GM12878 (cell line): ENCODE measurements around the gene UBASH3A. TPM values are rescaled to one million over a fixed set of nuclear protein-coding genes. Genes with fewer than 3 reads are reported as not detected.

ENCODE experiments used
- ATAC-seq: fragments of 200-7000 bp; cut with Tn5 transposase; 3 replicates; pipeline ENCODE4 v1.9.1; 2020; ENCODE audit warnings: mild to moderate bottlenecking, moderate library complexity
- BruUV-seq: library from RNA; stranded (reverse); fragments of 400-500 nt; replicated peaks from 2 replicates; lab custom pipeline; 2021; lab: Mats Ljungman, UMichigan
- CTCF ChIA-PET: fragments of 300-600 bp; sonication (Branson Sonifier 250); formaldehyde crosslinking; extraction: SDS; loops from one replicate; lab custom pipeline; 2021; ENCODE audit warnings: inconsistent platforms; lab: Yijun Ruan, JAX
- POLR2A ChIA-PET: fragments of 350-600 bp; formaldehyde crosslinking; extraction: SDS; loops from one replicate; lab custom pipeline; 2021; ENCODE audit warnings: inconsistent platforms; lab: Charles Lee
- RAD21 ChIA-PET: fragments of 300-600 bp; sonication (Branson Sonifier 250); formaldehyde crosslinking; loops from one replicate; lab custom pipeline; 2023; ENCODE audit warnings: antibody characterized with exemption; ENCODE audit not compliant: unreplicated experiment; lab: Charles Lee
- SMC1A ChIA-PET: fragments of 300-600 bp; sonication (Branson Sonifier 250); formaldehyde crosslinking; loops from one replicate; lab custom pipeline; 2023; ENCODE audit not compliant: unreplicated experiment, uncharacterized antibody; lab: Charles Lee
- DNase-seq: peaks from one replicate; pipeline ENCODE4 v3.0.0-alpha.2; 2011; ENCODE audit warnings: low read depth, low spot score
- FAIRE-seq: peaks from 3 replicates; lab custom pipeline; 2011; peaks lifted over from hg19 to GRCh38; lab: Jason Lieb, UNC
- H2AFZ ChIP-seq: 2 replicates; pipeline ENCODE4 v1.6.0; 2011; ENCODE audit warnings: low read depth, low read length, control low read depth; ENCODE audit not compliant: control insufficient read depth
- H3K27ac ChIP-seq: 2 replicates; pipeline ENCODE4 v1.5.1; 2011; ENCODE audit warnings: control low read depth; ENCODE audit not compliant: control insufficient read depth, insufficient read depth
- H3K27me3 ChIP-seq, 2 experiments: replicated peaks in 1 of 2; 2 replicates each; pipeline versions ENCODE4 v1.6.0 to v1.6.1; 2011; ENCODE audit warnings: low read length in 1 of 2; ENCODE audit not compliant: control insufficient read depth in 2 of 2, insufficient read depth in 2 of 2
- H3K36me3 ChIP-seq, 2 experiments: 2 replicates each; pipeline ENCODE4 v1.5.1; 2011; ENCODE audit warnings: low read length in 1 of 2; ENCODE audit not compliant: control insufficient read depth in 2 of 2, insufficient read depth in 2 of 2
- H3K4me1 ChIP-seq: 2 replicates; pipeline ENCODE4 v1.6.1; 2011; ENCODE audit warnings: mild to moderate bottlenecking, low read length, moderate library complexity, mixed read lengths; ENCODE audit not compliant: control insufficient read depth, insufficient read depth
- H3K4me2 ChIP-seq: 2 replicates; pipeline ENCODE4 v1.6.0; 2011; ENCODE audit warnings: control low read depth; ENCODE audit not compliant: control insufficient read depth, insufficient read depth
- H3K4me3 ChIP-seq: fragments of 200-600 bp; sonication (generic); 2 replicates; pipeline ENCODE4 v1.5.1; 2016
- H3K79me2 ChIP-seq: 2 replicates; pipeline ENCODE4 v1.6.0; 2011; ENCODE audit warnings: low read length; ENCODE audit not compliant: control insufficient read depth, insufficient read depth
- H3K9ac ChIP-seq: 2 replicates; pipeline ENCODE4 v1.8.0; 2011; ENCODE audit warnings: low read length, control low read depth, mixed read lengths; ENCODE audit not compliant: control insufficient read depth, insufficient read depth
- H3K9me3 ChIP-seq: replicated peaks from 3 replicates; pipeline ENCODE4 v1.5.1; 2011; ENCODE audit warnings: mild to moderate bottlenecking, low read length; ENCODE audit not compliant: control insufficient read depth, insufficient read depth
- H4K20me1 ChIP-seq: 2 replicates; pipeline ENCODE4 v1.6.0; 2011; ENCODE audit not compliant: control insufficient read depth, insufficient read depth
- BMI1 ChIP-seq: fragments of 450-650 bp; IDR thresholded peaks from 2 replicates; pipeline ENCODE4 v1.6.1; 2016; ENCODE audit warnings: mild to moderate bottlenecking, moderate library complexity, borderline replicate concordance
- CREB1 ChIP-seq: IDR thresholded peaks from 2 replicates; pipeline ENCODE4 v1.6.1; 2012; ENCODE audit warnings: low read depth, mild to moderate bottlenecking, inconsistent platforms
- CTCF ChIP-seq, 3 experiments: IDR thresholded peaks in 2 of 3; conservative IDR thresholded peaks in 1 of 3; 2 replicates each; pipeline ENCODE4 v1.5.1; 2011; ENCODE audit warnings: low read depth in 3 of 3, low read length in 3 of 3, mild to moderate bottlenecking in 3 of 3, control low read depth in 2 of 3, moderate library complexity in 2 of 3, inconsistent platforms in 1 of 3, mixed read lengths in 1 of 3; ENCODE audit not compliant: control insufficient read depth in 2 of 3, insufficient read depth in 1 of 3; ENCODE audit errors: extremely low read depth in 1 of 3
- GATAD2B ChIP-seq: fragments of 450-650 bp; conservative IDR thresholded peaks from 2 replicates; pipeline ENCODE4 v1.6.1; 2017; ENCODE audit warnings: low read depth, mild to moderate bottlenecking, moderate library complexity
- HDGF ChIP-seq: fragments of 450-650 bp; IDR thresholded peaks from 2 replicates; pipeline ENCODE4 v1.6.1; 2016; ENCODE audit warnings: antibody characterized with exemption
- HSF1 ChIP-seq: fragments of 150-350 bp; IDR thresholded peaks from 2 replicates; pipeline ENCODE4 v1.6.1; 2014; ENCODE audit warnings: mild to moderate bottlenecking, low read depth, low read length
- IKZF1 ChIP-seq: fragments of 450-650 bp; conservative IDR thresholded peaks from 2 replicates; pipeline ENCODE4 v1.6.1; 2017; ENCODE audit warnings: antibody characterized with exemption, mild to moderate bottlenecking
- IRF5 ChIP-seq: fragments of 450-650 bp; IDR thresholded peaks from 2 replicates; pipeline ENCODE4 v1.6.1; 2017; ENCODE audit warnings: borderline replicate concordance
- KAT2A ChIP-seq: conservative IDR thresholded peaks from 2 replicates; pipeline ENCODE4 v1.6.1; 2011; ENCODE audit warnings: low read depth, low read length; ENCODE audit not compliant: control insufficient read depth
- MLLT1 ChIP-seq: fragments of 450-650 bp; IDR thresholded peaks from 2 replicates; pipeline ENCODE4 v1.6.1; 2016; ENCODE audit warnings: mild to moderate bottlenecking
- NFYB ChIP-seq: IDR thresholded peaks from 2 replicates; pipeline ENCODE4 v1.6.1; 2011; ENCODE audit warnings: low read depth, mild to moderate bottlenecking, low read length, improper control_type of control experiment, moderate library complexity; ENCODE audit not compliant: insufficient read depth
- PKNOX1 ChIP-seq: fragments of 450-650 bp; IDR thresholded peaks from 2 replicates; pipeline ENCODE4 v1.6.1; 2016; ENCODE audit warnings: mild to moderate bottlenecking
- SIX5 ChIP-seq: IDR thresholded peaks from 2 replicates; pipeline ENCODE4 v1.6.1; 2011; ENCODE audit warnings: mild to moderate bottlenecking, low read depth, low read length, moderate library complexity; ENCODE audit not compliant: severe bottlenecking
- SRF ChIP-seq, 2 experiments: IDR thresholded peaks; 2 replicates each; pipeline ENCODE4 v1.6.1; 2011; ENCODE audit warnings: low read depth in 2 of 2, low read length in 2 of 2, mild to moderate bottlenecking in 1 of 2, moderate library complexity in 1 of 2
- SUZ12 ChIP-seq: fragments of 200-600 bp; sonication (generic); IDR thresholded peaks from one replicate; pipeline ENCODE4 v1.6.1; 2018; ENCODE audit warnings: antibody characterized with exemption, mild to moderate bottlenecking; ENCODE audit not compliant: unreplicated experiment
- WGBS: methylation state at CpG from one replicate; pipeline ENCODE4 v1.1.6; 2016; ENCODE audit warnings: low lambda C conversion rate; ENCODE audit not compliant: insufficient replicate concordance, insufficient coverage; ENCODE audit errors: missing lambda C conversion rate; 5-methylcytosine and 5-hydroxymethylcytosine counted together
- in situ Hi-C: fragments of 300-500 bp; cut with MboI; formaldehyde crosslinking; loops from 9 replicates; pipeline ENCODE4 v1.14.3; 2018; ENCODE audit warnings: mixed read lengths
- intact Hi-C: fragments of 100-400 bp; cut with micrococcal nuclease; formaldehyde crosslinking; loops from one replicate; pipeline ENCODE4 v1.14.2; 2022; ENCODE audit not compliant: unreplicated experiment
- polyA plus RNA-seq, 11 experiments: library from polyadenylated mRNA; depleted of rRNA in 4 of 11; unstranded in 6 of 11; stranded (reverse) in 5 of 11; fragments of >200 nt; fragmentation: Nextera tagmentation in 4 of 11; fragmentation: Illumina TruSeq in 1 of 11; extraction: Ambion mirVana in 4 of 11; extraction: Trizol in 1 of 11; gene quantifications; 1 replicate in 1 of 11; 2 replicates in 10 of 11; pipeline versions ENCODE4 v1.2.1 to v1.2.3, GENCODE V29; 2011 to 2016; ENCODE audit warnings: inconsistent platforms in 2 of 11, missing spikeins in 2 of 11, low read depth in 1 of 11
- total RNA-seq, 4 experiments: library from RNA; depleted of rRNA in 3 of 4; stranded (reverse); fragments of >200 nt in 3 of 4; fragmentation: Illumina TruSeq in 1 of 4; extraction: Trizol in 1 of 4; gene quantifications; 2 replicates each; pipeline versions ENCODE4 v1.2.1 to v1.2.3, GENCODE V29; 2013 to 2021

UBASH3A gene
- total and polyA plus RNA-seq, 10 of the 15 experiments (the other 5 are each of a cell fraction or from before 2014, with no cell fraction given): 0.04 to 0.39 (median 0.23) TPM; not detected in 1

GRCh38 chr21:42463861-42464515 lies 60.3 kb downstream of the UBASH3A start:
- intact Hi-C loops: loop anchor here (10.0 kb wide), 1 partner anchor 229 kb away; no protein-coding TSS in a partner anchor
- BruUV-seq: no TSS peak
- FAIRE-seq (no peak), DNase-seq (no peak), ATAC-seq (peak; percentile 1; the same call in 1 of the 3 replicates)
- peaks cover 80% of the 10 kb centered on the region for H3K4me1 ChIP-seq
- ChIA-PET SMC1A (interaction anchor here (0.5 to 12.0 kb wide), 5 partner anchors 42 to 153 kb away, joined by 3 to 268 read pairs (median 4); no protein-coding TSS in a partner anchor), RAD21 (interaction anchor here (0.8 to 7.2 kb wide), 5 partner anchors 12 to 71 kb away, joined by 3 to 146 read pairs (median 4); no protein-coding TSS in a partner anchor), CTCF (interaction anchor here (0.6 to 7.8 kb wide), 2 partner anchors 12 to 72 kb away, joined by 3 to 168 read pairs; no protein-coding TSS in a partner anchor), POLR2A (interaction anchor here (0.6 to 1.8 kb wide), 5 partner anchors 63 to 178 kb away, joined by 3 to 9 read pairs (median 5); no protein-coding TSS in a partner anchor)
- in situ Hi-C loops: no loop called here
- H3K4me2 ChIP-seq: no peak overlapping the region
- peak overlapping the region; percentile 59; the same call in 1 of the 2 replicates for H3K27ac ChIP-seq
- H3K79me2 ChIP-seq: no peaks in the 10 kb centered on the region
- no peak overlapping the region for H3K4me3 ChIP-seq
- H4K20me1 ChIP-seq: no peaks in the 10 kb centered on the region
- H3K36me3 ChIP-seq: no peaks in the 10 kb centered on the region
- 54% methylated on average over 17 of the region's 17 CpGs for WGBS
- H3K9me3 ChIP-seq: no peaks in the 10 kb centered on the region
- no peaks in the 10 kb centered on the region for H3K27me3 ChIP-seq
- H3K9ac ChIP-seq: no peak overlapping the region
- peak overlapping the region; percentile 12 for H2AFZ ChIP-seq
- TF ChIP-seq CTCF (IDR thresholded peaks at IDR 0.05 in 2 of 3, conservative IDR thresholded peaks at IDR 0.05 in 1 of 3; ENCODE audit: control insufficient read depth in 2 of 3, extremely low read depth in 1 of 3, insufficient read depth in 1 of 3, low read depth in 3 of 3, low read length in 3 of 3) (no peak), PKNOX1 (peak; percentile 98), BMI1 (no peak), IRF5 (no peak), KAT2A (no peak), HDGF (peak; percentile 84), MLLT1 (peak; percentile 71), CREB1 (no peak), SUZ12 (no peak), SRF (IDR thresholded peaks at IDR 0.05; ENCODE audit: low read depth in 2 of 2, low read length in 2 of 2) (no peak), HSF1 (no peak), GATAD2B (no peak), SIX5 (no peak), NFYB (peak; percentile 82), IKZF1 (no peak)
